Posterior cingulate gyrus (tissue), 11 donors: ENCODE data around the gene APOA1.
A peak's percentile ranks its signal among the peaks of the same experiment; 100 is the strongest.
"Not testable (repeated sequence)": the region's sequence is repeated elsewhere in the genome, so short reads cannot be mapped to it uniquely, and the experiment has no call there.

Experiments used
- DNase-seq, 10 donors: peaks; one replicate each; pipeline versions ENCODE4 v3.0.0 to v3.0.0-alpha.2; 2020 to 2021; ENCODE audit warnings: mixed read lengths in 3 of 10
- intact Hi-C: fragments of 100-400 bp; cut with DNase I; formaldehyde crosslinking; loops from one replicate; pipeline ENCODE4 v1.15.1; 2023

APOA1 gene

GRCh38 chr11:116823031-116823843, 14.2 kb downstream of the APOA1 start, which contains the start of gene APOA4:
Gene APOA4 (minus strand): TSS chr11:116823304. CDS start chr11:116823191, 113 bp downstream.
- peak in 2 of 10 donors; percentile 40 to 60 for DNase-seq

GRCh38 chr11:116822575-116822974, 14.8 kb downstream of the APOA1 start:
- intact Hi-C loops: no loop called here
- DNase-seq: peak in 2 of 10 donors; percentile 72 to 74

More at GRCh38 chr11:116823031-116823843, 14.2 kb downstream of the APOA1 start, which contains the start of gene APOA4:
- intact Hi-C loops: no loop called here

- intact Hi-C loops: no loop called here
Observed at GRCh38 chr11:116821050-116821918, 16.1 kb downstream of the APOA1 start.

GRCh38 chr11:116819049-116819448, 18.4 kb downstream of the APOA1 start:
- peak in 1 of 10 donors; percentile 80 for DNase-seq
- intact Hi-C loops: no loop called here

More at GRCh38 chr11:116821050-116821918, 16.1 kb downstream of the APOA1 start:
- DNase-seq: peak in 1 of 10 donors; percentile 77

- DNase-seq: no peak
- intact Hi-C loops: no loop called here
Observed at GRCh38 chr11:116814502-116814901, 22.9 kb downstream of the APOA1 start.

GRCh38 chr11:116813781-116814471, 23.5 kb downstream of the APOA1 start:
- DNase-seq: no peak
- intact Hi-C loops: no loop called here

- no peak for DNase-seq
- intact Hi-C loops: no loop called here
Observed at GRCh38 chr11:116813170-116813569, 24.3 kb downstream of the APOA1 start.

- intact Hi-C loops: no loop called here
- DNase-seq: peak in 1 of 10 donors; percentile 48
Observed at GRCh38 chr11:116812109-116812508, 25.3 kb downstream of the APOA1 start.

GRCh38 chr11:116811194-116811593, 26.2 kb downstream of the APOA1 start:
- intact Hi-C loops: no loop called here
- DNase-seq: no peak

GRCh38 chr11:116808262-116809175, 28.9 kb downstream of the APOA1 start:
- peak in 1 of 10 donors; percentile 63 for DNase-seq
- intact Hi-C loops: no loop called here

GRCh38 chr11:116807601-116808261, 29.7 kb downstream of the APOA1 start:
- no peak for DNase-seq
- intact Hi-C loops: no loop called here

- intact Hi-C loops: no loop called here
- DNase-seq: no peak
Observed at GRCh38 chr11:116804001-116804400, 33.4 kb downstream of the APOA1 start.

GRCh38 chr11:116801662-116802061, 35.8 kb downstream of the APOA1 start:
- intact Hi-C loops, DNase-seq: not testable (repeated sequence)

- no peak for DNase-seq
- intact Hi-C loops: no loop called here
Observed at GRCh38 chr11:116800610-116801009, 36.8 kb downstream of the APOA1 start.

GRCh38 chr11:116798368-116798767, 39.1 kb downstream of the APOA1 start:
- intact Hi-C loops: no loop called here

GRCh38 chr11:116797816-116798215, 39.6 kb downstream of the APOA1 start:
- intact Hi-C loops: no loop called here
- DNase-seq: no peak

More at GRCh38 chr11:116798368-116798767, 39.1 kb downstream of the APOA1 start:
- DNase-seq: no peak

GRCh38 chr11:116796548-116796947, 40.9 kb downstream of the APOA1 start:
- intact Hi-C loops: no loop called here
- no peak for DNase-seq

GRCh38 chr11:116794851-116795250, 42.6 kb downstream of the APOA1 start:
- intact Hi-C loops: loop anchor here (5.0 kb wide), 2 partner anchors 42 to 432 kb away; partner anchors contain the start of gene APOA1

GRCh38 chr11:116793772-116794097, 43.7 kb downstream of the APOA1 start:
- DNase-seq: no peak
- intact Hi-C loops: loop anchor here (5.0 kb wide), 2 partner anchors 44 to 434 kb away; partner anchors contain the start of gene APOA1

More at GRCh38 chr11:116794851-116795250, 42.6 kb downstream of the APOA1 start:
- no peak for DNase-seq
